ENCODE measurements around the gene C19orf12. TPM values are rescaled to one million over a fixed set of nuclear protein-coding genes. Genes with fewer than 3 reads are reported as not detected.

The C19orf12 gene
- total and polyA plus RNA-seq, 2 of the 4 experiments (the other 2 are of a cell fraction) = 16.3 to 24.0 TPM

DNA sequence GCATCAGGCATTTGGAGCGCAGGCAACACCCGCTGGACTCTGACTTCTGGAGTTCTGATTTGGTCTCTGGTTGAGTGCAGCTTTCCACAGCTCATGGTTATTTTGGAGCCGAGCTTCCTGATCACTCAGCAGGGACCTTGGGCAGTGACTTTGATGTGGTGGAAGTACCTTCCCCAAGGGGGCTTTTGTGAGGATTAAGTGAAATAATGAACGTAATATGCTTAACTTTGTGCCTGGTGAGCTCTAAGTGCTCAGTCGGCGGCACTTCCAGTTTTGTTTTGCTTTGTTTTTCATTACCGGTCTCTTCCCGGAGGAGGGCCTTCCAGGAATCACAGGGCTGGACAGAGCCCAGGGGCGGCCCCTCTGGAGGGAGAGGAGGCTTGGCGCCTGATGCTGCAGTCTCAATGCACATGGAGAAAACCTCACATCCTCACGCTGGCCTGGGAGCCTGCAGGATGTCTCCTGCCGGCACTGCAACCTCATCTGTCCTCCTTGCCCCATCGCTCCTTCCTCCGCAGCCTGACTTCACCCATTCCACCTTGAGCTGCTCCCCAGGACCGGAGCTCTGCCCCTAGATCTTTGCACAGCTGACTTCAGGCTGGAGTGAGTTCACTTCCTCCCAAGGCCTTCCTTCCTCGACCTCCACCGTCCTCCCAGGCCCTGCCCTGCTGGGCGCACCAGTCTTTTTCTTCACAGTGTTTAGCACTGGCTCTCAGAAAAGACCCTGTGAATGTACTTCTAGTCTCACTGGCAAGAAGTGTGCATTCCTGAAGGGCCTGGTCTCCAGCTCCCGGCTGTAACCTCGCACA, 48.3 kb downstream of the C19orf12 start:
- Histone ChIP-seq H4K20me1 (ENCODE audit: insufficient read depth, low read length) (peaks cover 26% of the 10 kb centered on the region), H3K14ac (replicated peaks; ENCODE audit: low read depth, low read length) (peak overlapping the region; percentile 82), H2BK20ac (ENCODE audit: low read depth, low read length) (no peak overlapping the region; the same call in 1 of the 2 replicates), H3K4me1 (ENCODE audit: control insufficient read depth, insufficient read depth, low read length) (peaks cover 28% of the 10 kb centered on the region), H3K79me1 (ENCODE audit: low read depth in 1 of 2, low read length in 2 of 2) (peaks cover 14 to 61% of the 10 kb centered on the region in 2 experiments), H4K91ac (ENCODE audit: insufficient read depth, low read depth, low read length) (peak overlapping the region; percentile 55), H2BK15ac (ENCODE audit: low read depth, low read length) (no peak overlapping the region; the same call in 2 of the 3 replicates), H3K9me1 (ENCODE audit: insufficient read depth, low read length) (peaks cover 15% of the 10 kb centered on the region), H3K27ac (ENCODE audit: insufficient read depth, low read length) (peak overlapping the region; percentile 84), H4K8ac (ENCODE audit: low read depth in 2 of 2, low read length in 2 of 2) (peak overlapping the region in 1 of 2 experiments; percentile 69; a peak in 2 of 4 replicates), H3K27me3 (ENCODE audit: control insufficient read depth, insufficient read depth, low read length) (no peaks in the 10 kb centered on the region), H3K9me3 (ENCODE audit: control insufficient read depth, insufficient read depth, low read length) (no peaks in the 10 kb centered on the region), H3K36me3 (ENCODE audit: control insufficient read depth, insufficient read depth, low read length) (peaks cover 2% of the 10 kb centered on the region; the same call in 1 of the 2 replicates), H3K9ac (ENCODE audit: low read depth, low read length) (peak overlapping the region; percentile 66), H3K18ac (ENCODE audit: low read depth, low read length) (peak overlapping the region; percentile 63), H3K23ac (ENCODE audit: low read depth, low read length) (peak overlapping the region; percentile 84), H2AK9ac (replicated peaks; ENCODE audit: low read depth, low read length, poor library complexity) (peak overlapping the region; percentile 95), H2BK120ac (ENCODE audit: low read depth, low read length) (peak overlapping the region; percentile 66), H3K4me2 (ENCODE audit: low read depth, low read length) (peak overlapping the region; percentile 95), H3K4me3 (ENCODE audit: insufficient read depth, low read depth, low read length) (peak overlapping the region; percentile 90), H2BK5ac (ENCODE audit: low read depth, low read length, poor library complexity, severe bottlenecking) (peak overlapping the region; percentile 54), H2AK5ac (ENCODE audit: low read depth, low read length) (peak overlapping the region; percentile 22; the same call in 1 of the 2 replicates), H3K4ac (ENCODE audit: low read depth, low read length) (peak overlapping the region; percentile 84), H3K56ac (ENCODE audit: extremely low read depth, insufficient read depth, low read length) (peak overlapping the region; percentile 50; the same call in 1 of the 2 replicates), H2AFZ (replicated peaks; ENCODE audit: low read length, poor library complexity) (peak overlapping the region; percentile 96), H4K5ac (ENCODE audit: low read depth, low read length) (peak overlapping the region; percentile 65)
- in situ Hi-C loops (cut with MboI; ENCODE audit: low sequenced_read_pairs) = no loop called here
- BruUV-seq (replicated peaks) = no TSS peak
- DNase-seq (peak; percentile 64), ATAC-seq (ENCODE audit: low read depth) (peak; percentile 47)
- intact Hi-C loops (cut with micrococcal nuclease) = loop anchor here (2.0 kb wide), 1 partner anchor 20 kb away; no protein-coding TSS in a partner anchor
- TF ChIP-seq USF2 (IDR thresholded peaks at IDR 0.05; ENCODE audit: low read depth, low read length) (no peak), CEBPB (IDR thresholded peaks at IDR 0.05; ENCODE audit: low read depth, low read length) (no peak), NFE2L2 (IDR thresholded peaks at IDR 0.05; ENCODE audit: low read depth, low read length) (no peak), CTCF (conservative IDR thresholded peaks at IDR 0.05; ENCODE audit: low read depth, low read length) (no peak), BHLHE40 (IDR thresholded peaks at IDR 0.05; ENCODE audit: low read depth, low read length) (no peak), MAZ (IDR thresholded peaks at IDR 0.05; ENCODE audit: borderline replicate concordance, low read depth, low read length) (0 out of 2 replicates have a peak, but pooled peaks have one; percentile 64), RAD21 (IDR thresholded peaks at IDR 0.05; ENCODE audit: low read length) (no peak), RFX5 (IDR thresholded peaks at IDR 0.05; ENCODE audit: low read depth, low read length) (no peak), SMC3 (IDR thresholded peaks at IDR 0.05; ENCODE audit: low read depth, low read length) (no peak), MXI1 (IDR thresholded peaks at IDR 0.05; ENCODE audit: borderline replicate concordance, low read depth, low read length) (peak; percentile 83), MAFK (IDR thresholded peaks at IDR 0.05; ENCODE audit: low read depth, low read length) (no peak), POLR2A (IDR thresholded peaks at IDR 0.05; ENCODE audit: low read depth, low read length) (no peak)
- ChIA-PET CTCF (interaction anchor here (0.7 to 1.3 kb wide), 4 partner anchors 24 to 60 kb away, joined by 3 read pairs; partner anchors contain the start of gene POP4), POLR2A (ENCODE audit: unreplicated experiment) (no interaction called here)
- WGBS, 2 experiments (ENCODE audit: extremely low coverage in 2 of 2, insufficient read length in 1 of 2) = 21% methylated on average over 15 of the region's 20 CpGs; no CpG with 5 or more reads in 1 of the 2 experiments
- dilution Hi-C loops (cut with HindIII; ENCODE audit: low sequenced_read_pairs, unreplicated experiment) = no loop called here
